ENCODE results near the gene MCM8.

Gene MCM8

DNA sequence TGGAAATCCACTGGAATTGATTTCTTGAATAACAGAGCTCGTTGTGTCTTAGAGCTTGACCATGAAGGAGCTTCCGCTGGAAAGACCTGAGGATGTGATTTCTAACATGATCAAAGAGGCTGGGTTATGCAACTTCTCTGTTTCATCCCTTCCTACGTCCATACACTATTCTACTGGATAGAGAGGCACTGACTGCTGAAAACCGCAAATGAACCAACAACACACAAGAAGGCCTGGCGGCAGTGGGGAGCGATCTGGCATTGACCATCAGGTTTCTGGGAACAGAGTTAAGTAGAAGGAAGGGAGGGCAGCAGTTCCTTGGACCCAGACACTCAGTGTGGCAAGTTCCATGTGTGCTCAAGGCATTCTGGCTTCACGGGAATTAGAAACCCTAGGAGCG lies 90.1 kb downstream of the MCM8 start:
- no peaks in the 10 kb centered on the region for H3K9me3 ChIP-seq
- no peak for DNase-seq
- no peaks in the 10 kb centered on the region for H3K4me1 ChIP-seq
- H3K36me3 ChIP-seq: peaks cover 60 to 69% (median 63%) of the 10 kb centered on the region in 3 donors
- no peaks in the 10 kb centered on the region for H3K27me3 ChIP-seq
- TF ChIP-seq, protein P1, sequence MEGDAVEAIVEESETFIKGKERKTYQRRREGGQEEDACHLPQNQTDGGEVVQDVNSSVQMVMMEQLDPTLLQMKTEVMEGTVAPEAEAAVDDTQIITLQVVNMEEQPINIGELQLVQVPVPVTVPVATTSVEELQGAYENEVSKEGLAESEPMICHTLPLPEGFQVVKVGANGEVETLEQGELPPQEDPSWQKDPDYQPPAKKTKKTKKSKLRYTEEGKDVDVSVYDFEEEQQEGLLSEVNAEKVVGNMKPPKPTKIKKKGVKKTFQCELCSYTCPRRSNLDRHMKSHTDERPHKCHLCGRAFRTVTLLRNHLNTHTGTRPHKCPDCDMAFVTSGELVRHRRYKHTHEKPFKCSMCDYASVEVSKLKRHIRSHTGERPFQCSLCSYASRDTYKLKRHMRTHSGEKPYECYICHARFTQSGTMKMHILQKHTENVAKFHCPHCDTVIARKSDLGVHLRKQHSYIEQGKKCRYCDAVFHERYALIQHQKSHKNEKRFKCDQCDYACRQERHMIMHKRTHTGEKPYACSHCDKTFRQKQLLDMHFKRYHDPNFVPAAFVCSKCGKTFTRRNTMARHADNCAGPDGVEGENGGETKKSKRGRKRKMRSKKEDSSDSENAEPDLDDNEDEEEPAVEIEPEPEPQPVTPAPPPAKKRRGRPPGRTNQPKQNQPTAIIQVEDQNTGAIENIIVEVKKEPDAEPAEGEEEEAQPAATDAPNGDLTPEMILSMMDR (IDR thresholded peaks at IDR 0.05): no peak
- H3K4me3 ChIP-seq: no peak overlapping the region
- no peak overlapping the region for H3K27ac ChIP-seq
- intact Hi-C loops (cut with DNase I; ENCODE audit: low total_unique reads): no loop called here

DNA sequence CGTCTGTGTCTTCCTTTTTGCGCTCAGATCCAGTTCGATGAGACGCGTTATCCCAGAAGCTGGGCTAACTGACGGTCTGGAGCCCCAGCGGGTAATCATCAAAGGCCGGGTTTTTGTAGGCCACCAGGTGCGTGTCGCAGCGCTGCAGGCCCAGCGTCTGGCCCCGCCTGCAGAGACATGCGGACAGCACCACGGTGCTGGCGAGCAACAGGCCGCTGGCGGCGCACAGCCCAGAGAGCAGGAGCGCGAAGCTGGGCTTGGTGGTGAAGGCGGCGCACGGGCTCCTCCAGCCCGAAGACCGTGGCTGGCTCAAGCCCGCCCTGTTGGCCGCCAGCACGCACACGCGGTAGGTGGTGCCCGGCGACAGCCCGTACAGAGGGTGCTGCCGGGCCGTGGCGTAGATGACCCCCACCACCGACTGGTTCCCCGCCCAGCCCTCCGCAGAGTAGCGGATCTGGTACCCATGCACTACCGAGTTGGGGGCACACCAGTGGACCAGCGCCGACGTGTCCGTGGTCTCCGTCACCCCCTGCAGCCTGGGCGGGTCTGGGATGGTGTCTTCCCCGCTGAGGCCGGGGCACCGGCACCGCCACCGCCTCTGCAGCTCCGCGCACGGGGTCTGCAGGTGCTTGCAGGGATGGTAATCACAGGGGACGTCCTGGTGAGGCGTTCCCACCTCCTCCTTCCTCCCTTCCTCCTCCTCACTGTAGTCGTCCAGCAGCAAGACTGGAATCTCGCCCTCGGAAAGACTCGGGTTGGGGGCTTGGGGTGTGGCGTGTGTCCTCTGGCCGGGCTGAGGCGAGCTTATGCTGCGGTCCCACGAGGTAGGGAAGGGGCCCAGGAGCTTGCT lies 90.7 kb downstream of the MCM8 start:
- Histone ChIP-seq H3K27ac (no peak overlapping the region), H3K4me3 (no peak overlapping the region), H3K4me1 (no peaks in the 10 kb centered on the region), H3K36me3 (peaks cover 53 to 63% (median 56%) of the 10 kb centered on the region in 3 donors), H3K9me3 (no peaks in the 10 kb centered on the region), H3K27me3 (no peaks in the 10 kb centered on the region)
- TF ChIP-seq, protein P1 (IDR thresholded peaks at IDR 0.05): no peak
- no peak for DNase-seq
- intact Hi-C loops (cut with DNase I; ENCODE audit: low total_unique reads): no loop called here

DNA sequence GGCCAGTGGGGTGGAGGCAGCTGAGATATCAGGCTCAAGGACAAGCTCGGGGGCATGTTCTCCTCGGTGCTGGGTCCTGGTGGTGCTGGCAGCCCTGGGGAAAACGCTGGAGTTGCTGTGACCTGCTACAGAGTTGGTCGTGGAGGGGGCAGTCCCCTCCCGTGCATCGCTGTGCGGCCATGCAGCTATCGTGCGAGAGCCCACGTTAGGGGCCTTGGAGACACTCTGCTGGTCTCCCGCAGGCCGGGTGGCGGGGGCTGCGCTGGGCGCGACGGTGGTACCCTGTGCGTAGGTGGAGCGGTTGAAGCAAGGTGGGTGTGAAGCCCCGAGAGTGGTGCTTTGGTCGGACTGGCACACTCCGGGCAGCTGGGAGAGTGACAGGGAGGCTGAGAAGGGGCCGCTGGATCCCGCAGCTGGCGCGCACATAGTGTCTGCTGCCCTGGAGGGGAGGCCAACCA lies 91.4 kb downstream of the MCM8 start:
- no peaks in the 10 kb centered on the region for H3K27me3 ChIP-seq
- H3K9me3 ChIP-seq: no peaks in the 10 kb centered on the region
- no peak overlapping the region for H3K27ac ChIP-seq
- intact Hi-C loops (cut with DNase I; ENCODE audit: low total_unique reads): no loop called here
- H3K4me1 ChIP-seq: no peaks in the 10 kb centered on the region
- no peak overlapping the region for H3K4me3 ChIP-seq
- TF ChIP-seq, protein P1 (IDR thresholded peaks at IDR 0.05): no peak
- peaks cover 47 to 56% (median 51%) of the 10 kb centered on the region in 3 donors for H3K36me3 ChIP-seq
- no peak for DNase-seq

DNA sequence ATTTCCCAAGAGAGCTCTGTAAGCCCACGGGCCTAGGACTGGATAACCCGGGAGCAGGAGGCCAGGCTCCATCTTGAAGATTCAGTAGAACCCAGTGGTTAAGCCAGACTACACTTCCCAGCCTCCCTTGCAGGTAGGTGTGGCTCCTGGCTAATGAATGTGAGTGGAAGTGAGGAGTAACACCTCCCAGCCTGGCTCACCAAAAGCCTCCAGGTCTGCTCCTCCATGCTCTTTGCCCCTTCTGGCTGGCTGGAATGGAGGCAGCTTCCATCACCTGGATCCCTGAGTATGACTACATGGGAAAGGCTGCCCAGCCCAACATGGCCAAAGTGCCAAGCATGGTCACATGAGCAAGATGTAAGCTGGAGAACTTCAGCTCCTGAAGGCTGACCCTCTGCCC lies 93.7 kb downstream of the MCM8 start:
- no peaks in the 10 kb centered on the region for H3K27me3 ChIP-seq
- peaks cover 24 to 35% (median 29%) of the 10 kb centered on the region in 3 donors for H3K36me3 ChIP-seq
- intact Hi-C loops (cut with DNase I; ENCODE audit: low total_unique reads): no loop called here
- no peak overlapping the region for H3K27ac ChIP-seq
- TF ChIP-seq, protein P1 (IDR thresholded peaks at IDR 0.05): no peak
- H3K9me3 ChIP-seq: no peaks in the 10 kb centered on the region
- H3K4me1 ChIP-seq: no peaks in the 10 kb centered on the region
- no peak for DNase-seq
- H3K4me3 ChIP-seq: no peak overlapping the region

DNA sequence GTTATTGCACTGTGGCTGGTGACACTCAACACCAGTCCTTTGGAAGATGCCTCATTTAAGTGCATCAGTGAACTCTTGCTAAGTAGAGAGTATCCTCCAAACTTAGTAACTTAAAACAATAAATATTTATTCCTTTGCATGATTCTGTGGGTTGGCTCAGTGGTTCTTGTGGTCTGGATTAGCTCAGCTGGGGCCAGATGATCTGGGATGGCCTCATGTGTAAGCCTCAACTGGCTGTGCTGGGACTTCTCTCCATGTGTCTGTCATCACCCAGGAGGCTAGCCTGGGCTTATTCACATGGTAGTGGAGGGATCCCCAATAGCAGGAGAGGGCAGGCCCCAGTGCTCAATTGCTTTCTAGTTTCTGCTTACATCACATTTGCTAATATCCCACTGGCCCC lies 95.1 kb downstream of the MCM8 start:
- TF ChIP-seq, protein P1 (IDR thresholded peaks at IDR 0.05): no peak
- H3K27ac ChIP-seq: no peak overlapping the region
- H3K36me3 ChIP-seq: peaks cover 15 to 20% (median 17%) of the 10 kb centered on the region in 3 donors
- no peak for DNase-seq
- peaks cover 0 to under 1% of the 10 kb centered on the region in 2 donors for H3K27me3 ChIP-seq
- H3K9me3 ChIP-seq: no peaks in the 10 kb centered on the region
- H3K4me1 ChIP-seq: no peaks in the 10 kb centered on the region
- H3K4me3 ChIP-seq: no peak overlapping the region
- intact Hi-C loops (cut with DNase I; ENCODE audit: low total_unique reads): no loop called here
